KOPT-K1 (cell line): ENCODE measurements around the gene FSHB.
"Not testable (repeated sequence)": the region's sequence is repeated elsewhere in the genome, so short reads cannot be mapped to it uniquely, and the experiment has no call there.

Experiments
- H3K27ac ChIP-seq: fragments of 200-600 bp; sonication (generic); 2 replicates; pipeline ENCODE4 v1.5.1; 2016; ENCODE audit warnings: antibody characterized with exemption, mild to moderate bottlenecking, low read depth, low read length; ENCODE audit not compliant: poor library complexity, severe bottlenecking
- H3K36me3 ChIP-seq: fragments of 200-600 bp; sonication (generic); 2 replicates; pipeline ENCODE4 v1.5.1; 2017; ENCODE audit warnings: antibody characterized with exemption, mild to moderate bottlenecking, low read length, moderate library complexity; ENCODE audit not compliant: insufficient read depth
- H3K9me3 ChIP-seq: fragments of 200-600 bp; sonication (generic); 2 replicates; pipeline ENCODE4 v1.5.1; 2017; ENCODE audit warnings: antibody characterized with exemption, low read length, mild to moderate bottlenecking; ENCODE audit not compliant: insufficient read depth, poor library complexity, severe bottlenecking

The FSHB gene

GRCh38 chr11:30245621-30246020, 14.8 kb downstream of the FSHB start:
- Histone ChIP-seq H3K9me3 (no peaks in the 10 kb centered on the region), H3K27ac (no peak overlapping the region), H3K36me3 (no peaks in the 10 kb centered on the region)

GRCh38 chr11:30254307-30255298, 23.8 kb downstream of the FSHB start:
- Histone ChIP-seq H3K36me3 (no peaks in the 10 kb centered on the region), H3K27ac (no peak overlapping the region), H3K9me3 (no peaks in the 10 kb centered on the region)

GRCh38 chr11:30255637-30256036, 24.8 kb downstream of the FSHB start:
- H3K36me3 ChIP-seq: no peaks in the 10 kb centered on the region
- H3K27ac ChIP-seq: no peak overlapping the region
- H3K9me3 ChIP-seq: no peaks in the 10 kb centered on the region

GRCh38 chr11:30257058-30257457, 26.2 kb downstream of the FSHB start:
- no peaks in the 10 kb centered on the region for H3K9me3 ChIP-seq
- no peak overlapping the region for H3K27ac ChIP-seq

GRCh38 chr11:30258679-30259078, 27.9 kb downstream of the FSHB start:
- no peak overlapping the region for H3K27ac ChIP-seq
- H3K9me3 ChIP-seq: no peaks in the 10 kb centered on the region
- H3K36me3 ChIP-seq: no peaks in the 10 kb centered on the region

More at GRCh38 chr11:30257058-30257457, 26.2 kb downstream of the FSHB start:
- H3K36me3 ChIP-seq: no peaks in the 10 kb centered on the region

GRCh38 chr11:30260813-30261212, 30.0 kb downstream of the FSHB start:
- Histone ChIP-seq H3K27ac (no peak overlapping the region), H3K9me3 (no peaks in the 10 kb centered on the region), H3K36me3 (no peaks in the 10 kb centered on the region)

- Histone ChIP-seq H3K36me3 (no peaks in the 10 kb centered on the region), H3K27ac (no peak overlapping the region), H3K9me3 (no peaks in the 10 kb centered on the region)
These were observed 31.0 kb downstream of the FSHB start for GRCh38 chr11:30261821-30262220.

- not testable (repeated sequence) for H3K9me3 ChIP-seq, H3K27ac ChIP-seq, H3K36me3 ChIP-seq
These were observed 37.8 kb downstream of the FSHB start for GRCh38 chr11:30268638-30269037.

GRCh38 chr11:30270671-30271070, 39.9 kb downstream of the FSHB start:
- Histone ChIP-seq H3K9me3 (no peaks in the 10 kb centered on the region), H3K36me3 (no peaks in the 10 kb centered on the region), H3K27ac (no peak overlapping the region)

GRCh38 chr11:30277176-30277575, 46.4 kb downstream of the FSHB start:
- Histone ChIP-seq H3K36me3 (no peaks in the 10 kb centered on the region), H3K9me3 (no peaks in the 10 kb centered on the region), H3K27ac (no peak overlapping the region)

- Histone ChIP-seq H3K27ac (no peak overlapping the region), H3K36me3 (no peaks in the 10 kb centered on the region), H3K9me3 (no peaks in the 10 kb centered on the region)
These were observed 49.0 kb downstream of the FSHB start for GRCh38 chr11:30279796-30280195.

- H3K36me3 ChIP-seq: no peaks in the 10 kb centered on the region
- H3K27ac ChIP-seq: peak overlapping the region; percentile 2
- no peaks in the 10 kb centered on the region for H3K9me3 ChIP-seq
These were observed 50.9 kb downstream of the FSHB start for GRCh38 chr11:30281476-30282288.

- Histone ChIP-seq H3K9me3 (no peaks in the 10 kb centered on the region), H3K36me3 (no peaks in the 10 kb centered on the region), H3K27ac (peak overlapping the region; percentile 2)
These were observed 51.4 kb downstream of the FSHB start for GRCh38 chr11:30282289-30282631.
